Measurements from ENCODE around the gene LGI4. TPM values are rescaled to one million over a fixed set of nuclear protein-coding genes. Genes with fewer than 3 reads are reported as not detected.
"Not testable (repeated sequence)": the region's sequence is repeated elsewhere in the genome, so short reads cannot be mapped to it uniquely, and the experiment has no call there.

LGI4 gene
- polyA plus RNA-seq, 3 donors: 2.0 to 2.5 (median 2.4) TPM

DNA sequence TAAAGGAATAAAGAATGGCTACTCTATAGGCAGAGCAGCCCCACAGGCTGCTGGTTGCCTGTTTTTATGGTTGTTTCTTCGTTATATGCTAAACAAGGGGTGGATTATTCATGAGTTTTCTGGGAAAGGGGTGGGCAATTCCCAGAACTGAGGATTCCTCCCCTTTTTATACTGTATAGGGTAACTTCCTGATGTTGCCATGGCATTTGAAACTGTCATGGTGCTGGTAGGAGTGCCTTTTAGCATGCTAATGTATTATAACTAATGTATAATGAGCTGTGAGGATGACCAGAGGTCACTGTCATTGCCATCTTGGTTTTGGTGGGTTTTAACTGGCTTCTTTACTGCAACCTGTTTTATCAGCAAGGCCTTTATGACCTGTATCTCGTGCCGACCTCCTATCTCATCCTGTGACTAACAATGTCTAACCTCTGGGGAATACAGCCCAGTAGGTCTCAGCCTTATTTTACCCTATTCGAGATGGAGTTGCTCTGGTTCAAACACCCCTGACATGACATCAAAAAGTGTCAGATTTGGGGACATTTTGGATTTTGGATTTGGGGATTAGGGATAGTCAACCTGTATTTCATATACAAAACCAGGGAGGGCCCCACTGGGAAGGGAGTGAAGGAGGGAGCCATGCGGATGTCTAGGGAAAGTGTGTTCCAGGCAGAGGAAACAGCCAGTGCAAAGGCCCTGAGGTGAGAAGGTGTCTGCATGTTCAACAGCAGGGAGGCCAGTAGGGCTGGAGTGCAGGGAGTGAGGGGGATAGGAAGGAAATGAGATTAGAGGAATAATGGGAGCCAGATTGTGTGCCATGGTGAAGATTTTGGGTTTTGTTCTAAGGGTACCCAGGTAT is 30.6 kb upstream of the LGI4 start:
- no peak for DNase-seq (ENCODE audit: extremely low read depth in 1 of 11, low read depth in 9 of 11, low spot score in 4 of 11)

- no peak for DNase-seq (ENCODE audit: extremely low read depth in 1 of 11, low read depth in 9 of 11, low spot score in 4 of 11)
Measured at GRCh38 chr19:35164418-35164817, 29.6 kb upstream of the LGI4 start.

- no peak for DNase-seq (ENCODE audit: extremely low read depth in 1 of 11, low read depth in 9 of 11, low spot score in 4 of 11)
Measured at GRCh38 chr19:35162471-35163326, 27.8 kb upstream of the LGI4 start.

GRCh38 chr19:35161434-35161743 is 26.5 kb upstream of the LGI4 start:
- DNase-seq (ENCODE audit: extremely low read depth in 1 of 11, low read depth in 9 of 11, low spot score in 4 of 11): no peak

- DNase-seq (ENCODE audit: extremely low read depth in 1 of 11, low read depth in 9 of 11, low spot score in 4 of 11): no peak
Measured at GRCh38 chr19:35160629-35161433, 26.0 kb upstream of the LGI4 start.

- no peak for DNase-seq (ENCODE audit: extremely low read depth in 1 of 11, low read depth in 9 of 11, low spot score in 4 of 11)
Measured at GRCh38 chr19:35159606-35160005, 24.7 kb upstream of the LGI4 start.

DNA sequence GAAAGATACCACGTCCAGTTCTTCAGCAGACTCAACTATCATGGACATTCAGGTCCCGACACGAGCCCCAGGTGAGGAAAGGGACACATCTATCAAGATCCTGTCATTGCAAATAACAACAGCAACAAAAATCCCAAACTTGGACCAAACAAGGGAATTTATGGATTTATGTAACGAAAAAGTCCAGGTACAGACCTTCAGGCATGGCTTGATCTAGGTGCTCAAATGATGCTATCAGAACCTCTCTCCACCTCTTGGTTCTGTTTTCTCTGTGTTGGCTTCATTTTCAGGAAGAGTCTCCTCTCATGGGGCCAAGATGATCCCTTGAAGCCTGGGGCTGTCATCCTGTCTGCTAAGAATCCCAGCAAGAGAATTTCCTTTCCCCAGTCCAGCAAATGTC is 22.6 kb upstream of the LGI4 start:
- DNase-seq (ENCODE audit: extremely low read depth in 1 of 11, low read depth in 9 of 11, low spot score in 4 of 11): no peak

DNA sequence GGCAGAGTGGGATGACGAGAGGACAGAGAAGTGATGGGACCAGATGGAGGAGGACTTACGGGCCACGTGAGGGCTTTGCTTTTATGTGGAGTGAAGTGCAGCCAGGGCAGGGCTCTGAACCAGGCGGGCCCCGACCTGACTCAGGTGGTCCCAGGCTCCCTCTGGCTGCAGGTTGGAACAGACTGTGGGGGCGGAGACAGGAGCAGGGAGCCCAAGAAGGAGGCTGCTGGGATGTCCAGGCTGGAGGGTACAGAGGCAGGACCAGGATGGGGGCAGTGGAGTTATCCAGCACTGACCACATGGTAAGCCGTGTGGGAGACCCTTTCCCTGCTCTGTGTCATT is 21.8 kb upstream of the LGI4 start:
- no peak for DNase-seq (ENCODE audit: extremely low read depth in 1 of 11, low read depth in 9 of 11, low spot score in 4 of 11)

DNA sequence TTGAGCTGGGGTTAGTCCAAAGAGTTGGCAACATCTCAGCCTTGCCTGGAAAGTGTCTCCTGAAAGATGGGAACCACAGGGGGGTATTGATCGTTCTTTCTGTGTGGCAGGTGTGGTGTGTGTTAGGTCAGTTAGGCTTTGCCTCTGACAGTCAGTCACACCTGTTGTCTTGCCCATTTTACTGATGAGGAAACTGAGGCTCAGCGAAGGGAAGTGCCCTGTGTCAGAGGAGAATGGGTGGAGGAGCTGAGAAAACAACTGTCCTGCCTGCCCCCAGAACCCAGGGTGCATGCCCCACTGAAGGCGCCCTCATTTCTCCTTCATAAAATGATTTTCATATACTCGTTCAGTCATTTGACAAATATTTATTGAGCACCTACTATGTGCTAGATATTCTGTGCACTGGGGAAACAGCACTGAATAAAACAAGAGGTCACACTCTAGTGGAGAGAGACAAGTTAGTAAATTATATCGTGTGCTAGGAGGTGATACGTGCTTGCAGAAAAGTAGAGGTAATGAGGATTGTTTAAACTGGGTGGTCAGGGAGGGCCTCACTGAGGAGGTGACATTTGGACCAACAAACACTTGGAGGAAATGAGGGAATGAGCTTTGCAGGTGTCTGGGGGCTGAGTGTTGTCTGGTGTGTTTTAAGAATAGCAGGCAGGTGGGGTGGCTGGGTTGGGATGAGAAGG is 21.3 kb upstream of the LGI4 start:
- DNase-seq (ENCODE audit: extremely low read depth in 1 of 11, low read depth in 9 of 11, low spot score in 4 of 11): no peak

GRCh38 chr19:35155441-35155840 is 20.6 kb upstream of the LGI4 start:
- no peak for DNase-seq (ENCODE audit: extremely low read depth in 1 of 11, low read depth in 9 of 11, low spot score in 4 of 11)

DNA sequence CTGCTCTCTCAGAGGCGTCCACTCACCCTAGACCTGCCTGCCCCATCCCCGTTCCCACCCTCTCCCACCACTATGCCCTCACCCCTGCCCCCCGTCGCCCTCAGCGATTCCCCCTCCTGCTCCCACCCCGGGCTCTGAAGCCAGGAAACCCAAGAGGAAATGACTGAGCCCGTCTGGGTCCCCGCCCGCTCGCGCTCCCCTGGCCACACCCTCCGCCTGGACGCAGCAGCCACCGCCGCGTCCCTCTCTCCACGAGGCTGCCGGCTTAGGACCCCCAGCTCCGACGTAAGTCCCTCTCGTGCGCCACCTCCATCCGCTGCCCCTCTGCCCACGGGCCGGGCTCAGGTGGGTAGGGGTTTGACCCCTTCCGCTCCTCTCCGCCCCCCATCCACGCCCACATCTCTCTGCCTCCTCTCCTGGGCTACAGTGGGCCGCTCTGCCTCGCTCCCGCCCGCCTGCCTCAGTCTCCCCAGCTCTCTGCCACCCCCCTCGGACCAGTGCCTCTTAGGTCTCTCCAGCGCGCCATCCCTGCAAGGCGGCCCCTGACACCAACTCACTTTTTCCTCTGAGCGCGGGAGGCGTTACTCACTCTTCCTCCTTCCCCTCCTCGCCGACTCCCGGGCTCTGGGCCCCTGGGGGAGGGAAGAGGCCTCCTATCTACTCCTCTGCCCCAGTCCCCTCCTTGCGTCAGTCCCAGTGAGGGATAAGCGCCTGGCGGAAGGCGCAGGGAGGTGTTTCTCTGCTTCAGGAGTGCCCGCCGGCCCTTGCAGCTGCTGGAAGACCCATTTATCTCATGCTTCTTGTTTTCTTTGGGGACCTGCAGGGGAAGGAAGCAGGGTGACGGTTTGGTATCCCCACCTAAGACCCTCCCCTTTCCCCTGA is 19.9 kb upstream of the LGI4 start, which contains the start of gene FXYD5:
TSS of gene FXYD5 (plus strand) at position 211 of the 882 bp plus-strand sequence. CDS start 816 bp downstream, outside the sequence.
- DNase-seq (ENCODE audit: extremely low read depth in 1 of 11, low read depth in 9 of 11, low spot score in 4 of 11): no peak

- no peak for DNase-seq (ENCODE audit: extremely low read depth in 1 of 11, low read depth in 9 of 11, low spot score in 4 of 11)
Measured at GRCh38 chr19:35153701-35154524, 19.1 kb upstream of the LGI4 start.

DNA sequence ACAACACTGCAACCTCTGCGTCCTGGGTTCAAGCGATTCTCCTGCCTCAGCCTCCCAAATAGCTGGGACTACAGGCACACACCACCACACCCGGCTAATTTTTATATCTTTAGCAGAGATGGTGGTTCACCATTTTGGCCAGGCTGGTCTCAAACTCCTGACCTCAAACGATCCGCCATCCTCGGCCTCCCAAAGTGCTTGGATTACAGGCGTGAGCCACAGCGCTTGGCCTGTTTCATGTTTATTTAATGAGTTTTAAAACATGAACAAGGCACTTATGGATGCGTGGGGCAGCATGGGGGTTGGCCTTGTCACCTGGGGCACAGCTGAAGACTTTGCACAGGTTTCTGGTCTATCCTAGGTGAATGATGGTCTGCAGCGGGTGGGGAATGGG is 18.3 kb upstream of the LGI4 start:
- DNase-seq (ENCODE audit: extremely low read depth in 1 of 11, low read depth in 9 of 11, low spot score in 4 of 11): not testable (repeated sequence)

DNA sequence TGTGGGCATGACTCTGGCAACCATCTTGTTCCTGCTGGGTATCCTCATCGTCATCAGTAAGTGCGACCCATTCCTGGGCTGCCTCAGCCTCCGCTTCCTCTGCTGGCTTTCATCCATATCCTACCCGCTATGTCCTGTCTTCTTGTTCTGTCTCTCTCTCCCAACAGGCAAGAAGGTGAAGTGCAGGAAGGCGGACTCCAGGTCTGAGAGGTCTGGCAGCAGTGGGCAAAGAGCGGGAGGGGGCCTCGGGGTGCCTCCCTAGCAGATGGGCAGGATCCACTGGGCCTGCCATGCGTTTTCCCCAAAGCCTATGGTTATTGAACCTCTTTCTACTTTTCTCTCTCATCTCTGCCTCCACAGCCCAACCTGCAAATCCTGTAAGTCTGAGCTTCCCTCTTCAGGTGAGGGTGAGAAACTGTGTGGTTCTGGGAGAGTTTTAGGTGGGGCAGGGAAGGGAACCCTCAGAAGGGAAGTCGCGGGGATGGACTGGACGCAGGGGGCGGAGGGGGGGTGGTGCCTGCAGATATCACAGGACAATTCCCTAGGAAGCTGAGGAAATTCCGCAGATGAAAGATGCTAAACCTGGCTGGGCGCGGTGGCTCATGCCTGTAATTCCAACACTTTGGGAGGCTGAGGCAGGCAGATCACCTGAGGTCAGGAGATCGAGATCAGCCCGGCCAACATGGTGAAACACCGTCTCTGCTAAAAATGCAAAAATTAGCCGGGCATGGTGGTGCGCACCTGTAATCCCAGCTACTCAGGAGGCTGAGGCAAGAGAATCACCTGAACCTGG is 16.6 kb upstream of the LGI4 start:
- no peak for DNase-seq (ENCODE audit: extremely low read depth in 1 of 11, low read depth in 9 of 11, low spot score in 4 of 11)

- DNase-seq (ENCODE audit: extremely low read depth in 1 of 11, low read depth in 9 of 11, low spot score in 4 of 11): no peak
Measured at GRCh38 chr19:35150445-35150844, 15.6 kb upstream of the LGI4 start.

DNA sequence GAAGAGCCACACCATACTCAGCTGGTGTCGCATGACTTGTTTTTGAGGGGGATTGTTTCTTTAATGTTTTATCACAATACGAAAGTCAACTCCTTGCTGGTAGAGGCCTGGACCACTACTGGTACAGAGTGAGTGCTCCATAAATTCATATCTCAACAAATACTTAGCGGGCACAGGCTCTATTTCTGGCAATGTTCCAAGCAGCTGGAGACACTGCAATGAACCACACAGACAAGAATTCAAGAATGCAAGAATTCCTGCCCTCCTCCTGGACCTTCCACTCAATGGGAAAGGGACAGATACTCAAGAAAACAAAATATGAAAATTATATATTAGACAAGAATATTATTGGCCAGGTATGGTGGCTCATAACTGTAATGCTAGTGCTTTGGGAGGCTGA is 14.6 kb upstream of the LGI4 start:
- no peak for DNase-seq (ENCODE audit: extremely low read depth in 1 of 11, low read depth in 9 of 11, low spot score in 4 of 11)
